ENCODE results near the gene WDR45B.
A peak's percentile ranks its signal among the peaks of the same experiment; 100 is the strongest.
"Not testable (repeated sequence)": the region's sequence is repeated elsewhere in the genome, so short reads cannot be mapped to it uniquely, and the experiment has no call there.

The WDR45B gene

DNA sequence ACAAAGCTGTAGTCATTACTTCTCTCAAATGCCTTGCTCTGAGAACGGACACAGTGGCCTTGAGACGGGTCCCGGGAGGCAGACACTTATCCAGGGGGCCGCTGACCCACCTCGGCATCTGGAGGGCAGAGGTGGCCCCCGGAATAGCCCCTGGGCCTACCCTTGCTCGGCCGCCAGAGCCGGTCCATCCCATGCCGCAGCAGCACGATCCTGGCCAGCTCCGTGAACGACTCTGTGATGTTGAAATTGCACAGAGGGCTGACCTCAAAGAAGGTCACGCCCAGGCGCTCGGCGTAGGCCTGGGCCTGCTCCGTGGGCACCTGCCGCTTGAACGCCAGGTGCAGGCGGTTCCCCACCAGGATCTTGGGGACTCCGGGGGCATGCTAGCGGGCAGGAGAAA, 10.1 kb upstream of the WDR45B start:
- DNase-seq (ENCODE audit: low read depth in 2 of 2, low spot score in 1 of 2): no peak

DNA sequence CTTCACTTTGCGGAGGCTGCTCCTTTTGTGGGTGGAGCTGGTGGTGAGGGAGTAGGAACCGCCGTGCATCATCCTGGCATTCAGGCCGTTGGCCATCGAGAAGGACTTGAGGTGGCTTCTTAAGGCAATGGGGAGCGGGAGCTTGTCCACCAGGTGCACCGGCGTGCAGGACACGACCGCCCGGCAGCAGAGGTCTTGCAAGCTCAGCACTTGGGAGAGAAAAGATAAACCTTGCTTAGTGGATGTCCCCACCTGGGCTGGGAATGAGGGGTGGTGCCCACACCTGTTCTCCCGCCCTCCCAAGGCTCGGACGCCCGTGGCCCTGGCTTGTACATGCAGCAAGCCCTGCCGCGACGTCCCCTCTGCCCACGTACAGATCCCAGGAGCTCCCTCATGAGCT, 9.7 kb upstream of the WDR45B start:
- DNase-seq (ENCODE audit: low read depth in 2 of 2, low spot score in 1 of 2): no peak

DNA sequence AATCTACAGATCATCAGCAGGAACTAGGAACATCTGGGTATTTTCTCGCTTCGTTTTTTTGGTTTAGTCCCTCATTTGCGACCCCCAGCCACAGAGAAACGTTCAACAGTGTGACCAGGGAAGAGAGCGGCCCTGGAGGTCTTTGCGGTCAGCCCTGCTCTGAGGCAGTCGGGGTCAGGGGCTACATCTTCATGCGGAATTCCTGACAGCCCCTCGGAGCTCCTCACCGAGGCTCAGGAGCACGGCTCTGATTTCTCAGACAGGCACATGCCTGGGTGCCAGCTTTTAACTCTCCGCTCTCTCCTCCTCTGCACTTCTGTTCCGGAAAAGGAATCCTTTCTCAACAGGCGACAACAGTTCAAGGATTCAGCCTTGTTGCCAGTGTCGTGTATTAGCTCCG, 8.0 kb upstream of the WDR45B start:
- DNase-seq (ENCODE audit: low read depth in 2 of 2, low spot score in 1 of 2): no peak

DNA sequence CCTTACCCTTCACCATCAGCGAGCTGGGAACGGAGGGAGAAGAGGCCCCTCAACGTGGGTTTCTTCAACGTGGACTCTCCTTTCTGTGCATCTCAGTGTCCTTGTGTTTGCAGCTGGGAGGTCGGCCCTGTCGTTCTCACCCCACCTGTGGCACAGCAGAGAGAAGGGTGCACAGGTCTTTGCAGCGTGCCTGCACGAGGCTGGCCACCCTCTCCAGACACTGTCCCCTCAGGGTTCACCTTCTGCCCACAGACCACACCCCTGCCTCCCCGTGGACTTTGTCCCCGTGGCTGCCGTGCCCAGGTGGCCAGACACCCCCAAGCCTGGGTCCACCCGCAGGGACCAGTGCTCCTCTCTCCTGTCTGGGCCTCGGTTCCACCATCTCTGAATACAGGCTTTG, 7.3 kb upstream of the WDR45B start:
- DNase-seq (ENCODE audit: low read depth in 2 of 2, low spot score in 1 of 2): no peak

DNA sequence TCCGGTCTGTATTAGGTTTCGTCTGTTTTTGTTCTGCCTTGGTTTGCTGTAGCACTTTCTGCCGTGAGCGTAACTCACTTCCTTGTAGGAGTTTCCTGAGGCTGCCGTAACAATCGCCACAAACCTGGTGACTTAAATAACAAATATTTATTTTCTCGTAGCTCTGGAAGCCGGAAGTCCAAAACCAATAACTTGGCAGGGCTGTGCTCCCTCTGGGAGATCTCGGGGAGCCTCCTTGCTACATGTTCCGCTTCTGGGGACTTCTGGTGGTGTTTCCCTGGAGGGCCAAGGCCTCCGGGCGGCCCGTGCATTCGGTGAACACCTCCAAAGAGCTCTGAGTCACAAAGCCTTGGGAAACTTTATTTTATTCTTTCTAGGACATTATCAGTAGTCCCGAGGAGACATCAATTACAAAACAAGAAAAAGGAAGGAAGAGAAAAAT, 6.8 kb upstream of the WDR45B start:
- DNase-seq (ENCODE audit: low read depth in 2 of 2, low spot score in 1 of 2): no peak

DNA sequence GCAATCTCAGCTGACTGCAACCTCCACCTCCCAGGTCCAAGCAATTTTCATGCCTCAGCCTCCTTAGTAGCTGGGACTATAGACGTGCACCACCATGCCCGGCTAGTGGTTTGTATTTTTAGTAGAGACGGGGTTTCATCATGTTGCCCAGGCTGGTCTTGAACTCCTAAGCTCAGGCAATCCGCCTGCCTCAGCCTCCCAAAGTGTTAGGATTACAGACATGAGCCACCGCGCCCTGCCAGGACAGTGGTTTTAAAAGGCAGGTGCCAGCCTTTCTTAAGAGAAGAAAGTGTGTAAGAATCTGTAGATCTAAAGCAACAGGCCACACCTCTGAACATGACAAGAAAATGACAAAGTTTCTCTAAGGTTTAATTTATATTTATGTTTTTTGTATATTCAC, 6.4 kb upstream of the WDR45B start:
- not testable (repeated sequence) for DNase-seq (ENCODE audit: low read depth in 2 of 2, low spot score in 1 of 2)

DNA sequence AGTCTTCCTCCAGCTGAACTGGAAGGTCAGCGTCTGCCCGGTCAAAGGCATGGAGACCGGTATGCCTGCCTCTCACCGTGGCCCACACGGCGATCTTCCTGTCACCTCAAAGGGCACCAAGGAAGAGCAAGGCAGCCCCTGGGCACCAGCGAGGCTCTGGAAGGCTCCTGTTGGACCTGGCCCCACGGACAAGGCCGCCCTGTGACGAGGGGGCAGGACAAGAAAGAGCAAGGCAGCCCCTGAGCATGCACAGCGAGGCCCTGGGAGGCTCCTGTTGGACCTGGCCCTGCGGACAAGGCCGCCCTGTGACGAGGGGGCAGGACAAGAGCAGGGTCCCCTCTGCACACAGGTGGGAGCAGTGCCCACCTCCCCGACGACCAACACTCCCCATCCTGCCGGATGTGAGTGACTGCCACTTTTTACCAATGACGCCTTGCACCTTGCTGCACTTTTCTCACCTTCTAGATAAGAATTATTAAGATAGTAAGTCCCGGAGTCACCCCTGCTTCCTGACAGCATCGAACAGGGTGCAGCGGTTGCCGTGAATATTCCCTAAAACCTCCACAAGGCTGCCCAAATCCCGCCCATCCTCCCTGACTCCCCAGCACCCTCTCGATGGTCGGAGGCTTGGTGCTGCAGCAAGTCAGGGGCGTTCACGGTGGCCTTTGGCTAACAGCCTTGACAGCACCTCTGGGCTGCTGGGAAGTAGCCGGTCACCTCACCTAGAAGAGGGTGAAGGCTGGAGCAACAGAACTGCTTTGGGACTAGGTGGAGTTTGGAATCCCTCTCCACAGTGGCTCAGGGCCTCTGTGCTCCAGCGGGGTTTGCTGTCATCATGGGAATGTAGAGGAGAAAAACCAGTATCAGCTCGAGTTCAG, 5.6 kb upstream of the WDR45B start:
- DNase-seq (ENCODE audit: low read depth in 2 of 2, low spot score in 1 of 2): no peak

DNA sequence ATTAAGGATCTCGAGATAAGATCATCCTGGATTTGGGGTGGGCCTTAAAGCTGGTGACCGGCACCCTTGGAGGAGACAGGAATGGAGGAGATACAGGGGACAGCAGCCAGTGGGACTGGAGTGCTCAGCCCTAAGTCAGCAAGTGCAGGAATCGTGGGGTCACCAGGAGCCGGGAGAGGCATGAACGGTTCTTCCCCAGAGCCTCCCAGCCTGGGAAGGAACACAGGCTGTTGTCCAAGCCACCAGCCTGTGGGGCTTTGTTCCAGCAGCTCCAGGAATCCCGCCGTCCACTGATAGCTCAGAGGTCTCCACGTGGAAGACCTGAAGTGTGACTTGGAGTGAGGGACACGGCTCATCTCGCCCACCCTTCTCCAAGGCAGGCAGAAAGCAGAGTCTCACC, 2.5 kb upstream of the WDR45B start:
- DNase-seq (ENCODE audit: low read depth in 2 of 2, low spot score in 1 of 2): no peak

DNA sequence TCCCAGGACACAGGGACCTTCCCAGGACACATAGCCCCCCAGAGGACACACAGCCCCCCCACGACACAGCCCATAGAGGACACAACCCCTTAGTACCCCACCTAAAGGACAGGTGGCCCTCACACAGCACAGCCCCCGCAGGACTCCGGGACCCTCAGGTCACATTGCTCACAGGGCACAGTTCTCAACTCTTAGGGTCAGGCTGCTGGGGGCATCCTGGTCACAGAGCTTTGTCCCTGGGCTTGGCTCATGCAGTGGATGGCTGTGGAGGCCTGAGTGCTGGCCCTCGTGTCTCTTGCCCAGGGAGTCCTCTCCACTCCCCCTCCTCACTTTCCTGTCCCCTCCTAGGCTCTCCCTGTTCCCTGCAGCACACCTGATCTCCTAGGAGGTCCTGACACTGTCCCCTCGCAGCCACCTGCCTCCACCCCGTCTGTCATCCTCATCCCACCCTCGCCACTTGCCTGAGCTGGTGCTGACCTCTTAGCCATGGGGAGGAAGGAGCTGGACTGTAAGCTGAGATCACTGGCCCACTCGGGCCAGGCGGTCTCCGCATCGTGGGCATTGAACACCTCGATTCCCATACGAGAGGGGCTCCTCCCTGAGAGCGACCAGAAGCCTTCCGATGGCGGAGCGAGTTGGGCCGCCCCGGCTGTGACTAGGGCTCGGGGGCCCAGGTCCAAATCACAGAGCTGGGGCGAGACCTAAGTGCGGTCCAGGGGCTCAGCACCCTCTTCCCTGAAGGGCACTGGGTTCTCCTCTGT, 1.4 kb upstream of the WDR45B start:
- no peak for DNase-seq (ENCODE audit: low read depth in 2 of 2, low spot score in 1 of 2)

DNA sequence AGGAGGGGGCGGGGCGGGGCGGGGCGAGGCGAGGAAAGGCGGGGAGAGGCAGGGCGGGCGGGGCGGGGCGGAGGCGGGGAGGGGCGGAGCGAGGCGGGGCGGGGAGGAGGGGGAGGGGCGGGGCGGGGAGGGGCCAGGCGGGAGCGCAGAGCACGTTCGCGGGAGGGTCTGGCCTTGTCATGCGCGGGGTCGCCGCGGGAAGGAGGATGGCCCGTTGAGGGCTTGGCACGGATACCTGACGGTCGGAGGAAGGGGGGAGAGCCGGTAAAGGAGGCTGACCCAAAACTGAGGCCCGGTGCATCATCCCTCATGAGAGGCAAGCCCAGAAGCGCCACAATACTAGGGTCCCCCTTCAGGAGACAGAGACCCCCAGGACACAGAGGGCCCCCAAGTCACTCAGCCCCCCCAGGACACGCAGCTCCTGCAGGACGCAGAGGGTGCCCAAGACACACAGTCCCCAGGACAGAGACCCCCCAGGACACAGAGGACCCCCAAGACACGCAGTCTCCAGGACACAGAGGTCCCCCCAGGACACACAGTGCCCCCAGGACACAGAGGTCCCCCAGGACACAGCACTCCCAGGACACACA, 593 bp upstream of the WDR45B start:
- DNase-seq (ENCODE audit: low read depth in 2 of 2, low spot score in 1 of 2): peak in 1 of 2 donors; percentile 24

DNA sequence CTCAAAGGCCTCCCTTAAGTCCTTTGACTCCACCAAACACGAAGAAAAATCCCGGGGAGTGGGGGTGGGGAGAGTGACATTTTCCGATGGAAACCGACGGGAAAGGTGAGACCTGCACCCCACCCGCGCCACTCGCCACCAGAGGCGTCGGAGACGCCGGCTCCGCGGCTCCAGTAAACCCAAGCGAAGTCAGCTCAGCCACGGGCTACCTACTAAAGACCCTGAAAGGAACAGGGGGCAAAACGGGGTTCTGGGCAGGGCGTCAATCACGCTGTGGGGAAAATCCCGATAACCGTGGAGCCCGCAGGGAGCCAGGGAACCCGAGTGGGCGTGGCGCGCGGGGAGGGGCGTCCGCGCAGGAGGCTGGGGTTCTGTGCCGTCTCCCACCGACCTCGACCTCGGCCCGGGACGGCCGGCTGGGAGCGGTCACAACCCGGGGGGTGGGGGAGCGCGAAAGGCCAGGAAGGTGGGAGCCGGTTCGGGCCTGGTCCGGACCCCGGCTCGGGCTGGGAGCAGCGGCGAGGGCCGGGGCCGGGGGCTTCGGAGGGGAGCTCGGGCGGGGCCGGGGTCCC, 565 bp downstream of the WDR45B start:
- DNase-seq (ENCODE audit: low read depth in 2 of 2, low spot score in 1 of 2): peak in 1 of 2 donors; percentile 8

DNA sequence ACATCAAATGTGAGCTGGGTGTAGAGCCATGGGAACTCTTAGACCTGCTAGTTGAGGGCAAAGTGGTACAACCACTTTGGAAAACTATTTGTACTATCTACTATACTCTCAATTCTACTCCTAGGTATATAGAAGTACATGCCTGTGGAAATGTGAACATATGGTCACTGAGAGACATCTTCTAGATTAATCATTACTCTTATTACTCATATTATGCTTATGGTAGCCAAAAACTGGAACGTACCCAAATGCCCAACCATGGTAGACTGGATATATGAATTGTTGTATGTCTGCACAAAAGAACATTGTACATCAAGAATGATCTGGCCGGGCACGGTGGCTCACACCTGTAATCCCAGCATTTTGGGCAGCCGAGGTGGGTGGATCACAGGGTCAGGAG, 2.7 kb downstream of the WDR45B start:
- DNase-seq (ENCODE audit: low read depth in 2 of 2, low spot score in 1 of 2): no peak

DNA sequence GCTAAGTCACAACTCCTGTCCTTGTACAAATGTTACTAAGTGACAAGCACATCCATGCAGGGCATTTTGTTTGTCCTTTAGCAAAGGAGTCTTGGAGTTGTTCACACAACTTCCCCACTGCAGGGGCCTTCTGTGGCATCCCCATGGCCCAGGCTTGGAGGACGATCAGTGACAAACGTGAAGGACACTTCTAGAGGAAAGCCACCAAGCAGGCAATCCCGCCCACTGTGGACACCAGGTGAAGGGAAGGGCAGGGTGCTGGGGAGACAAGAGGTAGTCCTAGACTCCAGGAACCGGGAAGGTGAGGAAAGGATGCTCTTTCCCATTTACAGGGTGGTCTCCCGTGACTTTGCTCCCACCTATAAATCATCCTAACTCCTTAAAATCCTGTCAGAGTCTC, 4.1 kb downstream of the WDR45B start:
- DNase-seq (ENCODE audit: low read depth in 2 of 2, low spot score in 1 of 2): no peak

DNA sequence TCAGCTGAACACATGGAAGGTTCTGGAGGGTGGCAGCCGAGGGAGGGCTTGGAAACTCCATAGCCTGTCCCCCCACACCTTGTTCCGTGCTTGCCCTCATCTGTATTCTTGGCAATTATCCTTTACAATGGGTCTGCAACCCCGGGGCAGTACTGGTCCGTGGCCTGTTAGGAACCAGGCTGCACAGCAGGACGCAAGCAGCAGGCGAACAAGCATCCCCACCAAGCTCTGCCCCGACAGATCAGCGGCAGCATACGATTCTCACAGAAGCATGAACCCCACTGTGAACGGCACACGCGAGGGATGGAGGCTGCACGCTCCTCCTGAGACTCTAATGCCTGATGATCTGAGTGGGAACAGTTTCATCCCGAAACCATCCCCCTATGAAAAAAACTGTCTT, 6.2 kb downstream of the WDR45B start:
- no peak for DNase-seq (ENCODE audit: low read depth in 2 of 2, low spot score in 1 of 2)

DNA sequence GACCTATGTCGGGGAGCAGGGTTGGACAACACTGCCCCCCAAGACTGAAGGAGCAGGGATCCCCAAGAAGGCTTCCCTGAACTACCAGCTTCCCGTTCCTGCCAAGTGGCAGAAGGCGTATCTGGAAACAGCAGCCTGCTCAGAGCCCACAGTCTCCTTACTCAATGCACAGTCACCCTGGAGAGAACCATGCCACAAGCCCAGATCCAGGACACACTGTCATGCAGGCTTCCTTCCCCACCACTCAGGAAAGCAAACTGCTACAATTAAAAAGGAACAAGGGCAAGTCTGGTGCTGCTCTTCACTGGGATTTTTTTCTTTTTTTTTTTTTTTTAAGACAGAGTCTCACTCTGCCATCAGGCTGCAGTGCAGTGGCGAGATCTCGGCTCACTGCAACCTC, 8.2 kb downstream of the WDR45B start:
- no peak for DNase-seq (ENCODE audit: low read depth in 2 of 2, low spot score in 1 of 2)

DNA sequence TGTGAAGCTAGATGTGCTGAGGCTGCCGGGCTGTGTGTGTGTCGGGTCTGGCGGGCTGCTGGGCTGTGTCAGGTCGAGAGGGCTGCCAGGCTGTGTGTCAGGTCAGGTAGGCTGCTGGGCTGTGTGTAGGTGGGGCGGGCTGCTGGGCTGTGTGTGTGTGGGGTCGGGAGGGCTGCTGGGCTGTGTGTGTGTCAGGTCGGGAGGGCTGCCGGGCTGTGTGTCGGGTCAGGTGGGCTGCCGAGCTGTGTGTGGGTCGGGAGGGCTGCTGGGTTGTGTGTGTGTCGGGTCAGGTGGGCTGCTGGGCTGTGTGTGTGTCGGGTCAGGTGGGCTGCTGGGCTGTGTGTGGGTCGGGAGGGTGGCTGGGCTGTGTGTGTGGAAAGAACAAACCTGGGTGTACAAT, 8.6 kb downstream of the WDR45B start:
- no peak for DNase-seq (ENCODE audit: low read depth in 2 of 2, low spot score in 1 of 2)

DNA sequence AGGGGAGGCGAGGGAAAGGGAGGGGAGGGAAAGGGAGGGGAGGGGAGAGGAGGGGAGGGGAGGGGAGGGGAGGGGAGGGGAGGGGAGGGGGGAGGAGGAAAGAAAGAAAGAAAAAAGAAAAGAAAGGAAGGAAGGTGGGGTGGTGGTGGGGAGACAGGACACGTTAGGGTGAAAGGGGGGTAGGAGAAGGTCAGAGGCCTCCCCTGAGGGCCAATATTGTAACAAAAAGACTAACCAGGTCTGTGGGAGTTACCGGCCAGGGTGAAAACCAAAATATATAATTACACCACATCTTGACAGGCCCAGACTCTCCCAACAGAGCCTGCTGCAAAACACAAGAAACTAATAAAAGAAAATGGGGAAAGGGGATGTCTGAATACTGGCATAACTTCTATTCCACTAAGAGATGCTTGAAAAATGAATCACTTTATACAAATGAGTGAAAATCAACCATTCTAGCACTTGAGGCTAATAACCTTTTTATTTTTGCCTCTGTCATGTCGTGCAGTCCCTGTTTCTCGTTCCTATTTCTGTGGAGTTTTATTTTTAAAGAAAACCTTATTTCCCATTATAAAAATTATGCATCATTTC, 10.0 kb downstream of the WDR45B start:
- DNase-seq (ENCODE audit: low read depth in 2 of 2, low spot score in 1 of 2): no peak

DNA sequence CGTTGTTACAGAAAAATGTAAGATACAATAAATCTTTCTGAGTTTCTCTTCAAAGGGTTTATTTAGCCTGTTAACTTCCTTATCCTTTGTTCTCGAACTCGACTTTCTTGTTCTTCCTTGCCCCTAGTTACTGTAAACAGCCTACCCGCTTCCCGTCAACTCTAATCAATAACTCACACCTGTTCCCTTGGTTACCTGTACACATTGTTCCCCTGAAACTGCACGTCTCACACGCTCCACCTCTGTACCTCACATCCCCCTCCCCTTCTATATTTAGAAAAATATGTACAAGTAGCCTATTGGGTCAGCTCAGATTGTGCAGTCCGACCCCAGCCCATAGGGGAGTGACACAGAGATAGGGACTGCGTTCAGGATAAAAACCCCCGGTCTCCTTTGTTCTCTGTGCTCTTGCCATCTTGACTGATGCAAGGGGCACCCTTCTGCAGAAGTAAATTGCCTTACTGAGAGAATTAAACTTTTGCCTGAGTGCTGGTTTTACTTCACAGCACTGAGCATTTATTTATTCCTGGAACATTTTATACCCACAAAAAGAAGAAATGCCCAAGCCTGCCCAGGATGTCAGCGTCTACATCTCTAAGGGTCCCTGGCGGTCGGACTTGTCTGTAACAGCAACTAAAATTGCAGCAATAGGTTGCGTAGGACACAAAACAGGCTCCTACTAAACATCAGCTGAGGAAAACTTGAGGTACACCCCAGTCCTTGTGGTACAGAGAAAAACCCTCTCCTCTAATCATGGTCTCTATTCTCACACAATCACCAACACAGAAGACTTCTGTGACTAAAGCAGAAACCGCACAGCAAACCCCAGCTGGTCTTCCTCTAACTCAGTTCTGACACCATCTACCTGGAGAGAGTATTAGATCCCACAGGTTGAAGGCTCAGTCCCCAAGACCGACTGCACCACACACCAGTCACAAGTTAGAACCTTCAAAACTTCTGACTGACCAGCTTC, 11.3 kb downstream of the WDR45B start:
- DNase-seq (ENCODE audit: low read depth in 2 of 2, low spot score in 1 of 2): no peak

DNA sequence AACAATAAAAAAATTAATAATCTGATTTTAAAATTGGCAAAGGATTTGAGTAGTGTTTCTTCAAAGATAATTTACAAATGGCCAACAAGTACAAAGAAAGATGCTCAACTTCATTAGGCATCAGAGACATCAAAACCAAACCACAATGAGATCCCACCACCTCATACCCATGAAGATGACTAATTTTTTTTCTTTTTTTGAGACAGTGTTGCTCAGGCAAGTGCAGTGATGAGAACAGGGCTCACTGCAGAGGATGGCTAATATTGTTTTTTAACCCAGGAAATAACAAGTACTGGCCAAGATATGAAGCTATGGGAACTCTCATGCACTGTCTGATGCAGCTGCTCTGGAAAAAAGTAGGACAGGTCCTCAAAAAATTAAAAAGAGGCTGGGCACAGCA, 14.9 kb downstream of the WDR45B start:
- no peak for DNase-seq (ENCODE audit: low read depth in 2 of 2, low spot score in 1 of 2)

DNA sequence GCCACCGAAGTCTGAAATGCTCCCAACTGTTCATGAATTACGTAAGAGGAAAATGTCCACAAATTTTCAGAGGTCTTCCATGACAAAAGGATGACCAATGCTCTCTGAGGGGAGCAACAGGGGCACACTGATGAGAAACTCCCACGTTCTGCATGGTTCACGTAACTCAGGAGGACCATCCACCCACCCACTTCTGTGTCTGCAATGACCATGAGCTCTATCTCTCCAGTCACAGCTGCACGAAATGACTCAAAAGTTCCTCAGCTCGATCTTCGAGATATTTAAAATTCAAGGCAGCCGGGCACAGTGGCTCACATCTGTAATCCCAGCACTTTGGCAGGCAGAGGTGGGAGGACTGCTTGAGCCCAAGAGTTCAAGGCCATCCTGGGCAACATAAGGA, 15.8 kb downstream of the WDR45B start:
- DNase-seq (ENCODE audit: low read depth in 2 of 2, low spot score in 1 of 2): no peak

Measured in stimulated activated CD8-positive, alpha-beta memory T cell treated with anti-CD3 and anti-CD28 coated beads, Interleukin-4, amount 100 ng/mL, for 4 hours (primary cell).